Tongue (tissue), 2 donors: Measurements from ENCODE around the gene NGFR. TPM values are rescaled to one million over a fixed set of nuclear protein-coding genes. Genes with fewer than 3 reads are reported as not detected.
"Not testable (repeated sequence)": the region's sequence is repeated elsewhere in the genome, so short reads cannot be mapped to it uniquely, and the experiment has no call there.

Source experiments
- DNase-seq: peaks from one replicate; pipeline ENCODE4 v3.0.0-alpha.2; 2015
- total RNA-seq: library from RNA; depleted of rRNA; stranded (reverse); fragments of >200 nt; gene quantifications from one replicate; pipeline ENCODE4 v1.2.3, GENCODE V29; 2014

NGFR gene
- total RNA-seq, 1 donor from 2014 or later = 59.2 TPM

- DNase-seq = no peak
Observed at GRCh38 chr17:49546546-49547535, 51.7 kb downstream of the NGFR start.

- DNase-seq = no peak
Observed at GRCh38 chr17:49547566-49547965, 52.5 kb downstream of the NGFR start.

- peak; percentile 73 for DNase-seq
Observed at GRCh38 chr17:49548051-49548505, 53.0 kb downstream of the NGFR start.

GRCh38 chr17:49548506-49549310 lies 53.6 kb downstream of the NGFR start:
- DNase-seq = peak; percentile 20

- no peak for DNase-seq
Observed at GRCh38 chr17:49549311-49549605, 54.2 kb downstream of the NGFR start.

- no peak for DNase-seq
Observed at GRCh38 chr17:49549691-49550678, 54.9 kb downstream of the NGFR start.

GRCh38 chr17:49550764-49551163 lies 55.7 kb downstream of the NGFR start:
- DNase-seq = not testable (repeated sequence)

- no peak for DNase-seq
Observed at GRCh38 chr17:49551221-49552069, 56.4 kb downstream of the NGFR start.

GRCh38 chr17:49552070-49552751 lies 57.1 kb downstream of the NGFR start:
- peak; percentile 96 for DNase-seq

- DNase-seq = no peak
Observed at GRCh38 chr17:49553676-49554335, 58.7 kb downstream of the NGFR start.

GRCh38 chr17:49554694-49555494 lies 59.8 kb downstream of the NGFR start:
- DNase-seq = no peak

- DNase-seq = peak; percentile 62
Observed at GRCh38 chr17:49555495-49556222, 60.6 kb downstream of the NGFR start.

- DNase-seq = peak; percentile 91
Observed at GRCh38 chr17:49556223-49556943, 61.3 kb downstream of the NGFR start.

- DNase-seq = peak; percentile 64
Observed at GRCh38 chr17:49557312-49558024, 62.4 kb downstream of the NGFR start.
